GM21526 (cell line): ENCODE data around the gene CAMSAP2.
"Not testable (repeated sequence)": the region's sequence is repeated elsewhere in the genome, so short reads cannot be mapped to it uniquely, and the experiment has no call there.

Experiments used
- ATAC-seq: cut with Tn5 transposase; IDR thresholded peaks from one replicate; pipeline ENCODE4 v1.9.1; 2021; ENCODE audit warnings: moderate library complexity; ENCODE audit not compliant: unreplicated experiment, low FRiP score

Gene CAMSAP2

GRCh38 chr1:200778766-200779165 lies 40.1 kb downstream of the CAMSAP2 start:
- ATAC-seq: no peak

GRCh38 chr1:200779326-200779725 lies 40.6 kb downstream of the CAMSAP2 start:
- ATAC-seq: no peak

- ATAC-seq: no peak
These were observed 42.1 kb downstream of the CAMSAP2 start for GRCh38 chr1:200780545-200781369.

DNA sequence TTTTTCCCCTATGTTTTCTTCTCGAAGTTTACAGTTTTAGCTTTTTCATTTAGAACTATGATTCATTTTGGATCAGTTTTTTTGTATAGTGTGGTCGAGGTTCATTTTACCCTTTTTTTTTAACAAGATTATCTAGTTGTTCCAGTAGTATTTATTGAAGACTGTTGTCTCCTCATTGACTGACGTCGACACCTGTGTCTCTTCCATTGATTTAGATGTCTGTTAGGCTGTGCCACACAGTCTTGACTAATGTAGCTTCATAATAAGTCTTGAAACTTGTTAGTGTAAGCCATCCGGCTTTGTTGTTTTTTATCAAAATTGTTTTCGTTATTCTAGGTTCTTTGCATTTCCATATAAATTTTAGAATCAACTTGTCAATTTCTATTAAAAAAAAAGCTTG lies 45.2 kb downstream of the CAMSAP2 start:
- ATAC-seq: no peak

DNA sequence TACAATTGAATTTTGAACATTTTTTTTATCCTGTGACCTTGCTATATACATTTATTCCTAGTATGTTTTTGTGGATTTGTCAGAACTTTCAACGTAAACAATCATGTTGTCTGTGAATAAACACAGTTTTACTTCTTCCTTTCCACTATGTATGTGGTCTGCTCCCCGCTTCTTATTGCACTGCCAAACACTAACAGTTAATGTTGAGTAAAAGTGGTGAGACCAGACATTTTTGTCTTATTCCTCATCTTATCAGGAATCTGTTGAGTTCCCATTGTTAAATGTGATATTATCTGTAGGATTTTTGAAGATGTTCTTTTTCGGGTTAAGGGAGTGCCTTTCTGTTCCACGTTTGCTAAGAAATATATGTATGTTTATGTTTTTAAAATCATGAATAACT lies 45.9 kb downstream of the CAMSAP2 start:
- no peak for ATAC-seq

DNA sequence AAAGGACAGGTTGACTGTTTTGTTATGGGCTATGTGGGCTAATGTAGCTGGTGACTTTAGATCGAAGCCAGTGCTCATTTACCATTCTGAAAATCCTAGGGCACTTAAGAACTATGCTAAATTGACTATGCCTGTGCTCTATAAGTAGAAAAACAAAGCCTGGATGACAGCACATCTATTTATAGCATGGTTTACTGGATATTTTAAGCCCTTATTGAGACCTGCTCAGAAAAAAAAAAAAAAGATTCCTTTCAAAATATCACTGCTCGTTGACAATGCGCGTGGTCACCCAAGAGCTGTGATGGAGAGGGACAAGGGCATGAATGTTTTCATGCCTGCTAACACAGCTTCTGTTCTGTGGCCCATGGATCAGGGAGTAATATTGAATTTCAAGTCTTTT lies 48.1 kb downstream of the CAMSAP2 start:
- ATAC-seq: no peak

- no peak for ATAC-seq
These were observed 49.2 kb downstream of the CAMSAP2 start for GRCh38 chr1:200787896-200788387.

DNA sequence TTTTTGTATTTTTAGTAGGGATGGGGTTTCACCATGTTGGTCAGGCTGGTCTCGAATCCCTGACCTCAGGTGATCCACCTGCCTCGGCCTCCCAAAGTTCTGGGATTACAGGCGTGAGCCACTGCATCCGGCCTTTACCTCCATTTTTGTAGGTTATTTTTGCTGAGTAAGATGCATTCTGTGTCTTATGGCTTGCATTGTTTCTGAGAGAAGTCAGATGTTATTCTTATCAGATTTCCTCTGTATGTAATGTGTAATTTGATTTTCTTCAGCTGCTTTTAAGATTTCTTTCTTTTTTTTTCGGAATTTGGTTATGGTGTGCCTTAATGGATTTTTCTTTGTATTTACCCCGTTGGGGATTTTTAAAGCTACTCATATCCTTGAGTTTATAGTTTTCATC lies 52.3 kb downstream of the CAMSAP2 start:
- ATAC-seq: not testable (repeated sequence)

DNA sequence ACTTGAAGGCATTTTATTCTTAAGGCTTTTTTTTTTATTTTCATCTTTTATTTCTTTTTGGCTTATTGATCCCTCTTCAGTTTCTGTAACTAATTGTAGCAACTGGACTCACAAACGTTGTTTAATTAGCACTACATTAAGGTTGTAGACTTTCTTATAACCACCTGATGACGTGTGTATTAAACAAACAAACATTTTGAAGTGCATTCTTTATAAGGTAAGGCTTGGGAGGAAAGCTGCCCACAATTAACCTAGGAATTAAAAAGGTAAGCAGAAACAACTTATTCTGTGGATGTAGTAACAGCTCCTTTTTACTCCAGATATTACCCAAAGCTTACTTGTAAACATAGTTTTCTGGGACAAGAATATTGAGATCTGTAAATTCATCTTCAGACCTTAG lies 55.0 kb downstream of the CAMSAP2 start:
- ATAC-seq: no peak

DNA sequence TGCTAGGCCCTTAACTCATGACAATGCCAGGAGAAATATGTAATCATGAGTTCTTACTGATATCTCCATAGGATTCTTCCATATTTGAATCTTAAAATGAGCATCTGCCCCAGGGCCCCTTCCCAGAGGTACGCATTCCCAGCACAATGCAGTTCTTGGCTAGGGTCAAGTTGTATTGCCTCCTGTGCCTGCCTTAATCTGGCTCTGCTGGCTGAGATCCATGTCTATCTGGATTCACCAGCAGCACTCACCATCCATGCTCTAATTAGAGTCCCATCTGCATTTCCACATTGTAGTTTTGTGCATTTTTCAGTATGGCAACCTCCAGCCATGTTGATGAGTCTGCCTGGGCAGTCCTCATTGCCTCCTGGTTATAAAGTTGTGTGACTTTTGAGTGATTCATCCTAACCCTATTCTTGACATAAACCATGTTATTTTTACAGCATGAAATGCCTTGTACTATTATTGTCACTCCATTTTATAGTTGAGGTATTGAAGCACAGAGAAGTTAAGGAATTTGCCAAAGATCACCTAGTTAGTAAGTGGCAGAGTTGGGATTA lies 55.9 kb downstream of the CAMSAP2 start:
- no peak for ATAC-seq

- no peak for ATAC-seq
These were observed 56.5 kb downstream of the CAMSAP2 start for GRCh38 chr1:200795156-200795555.

GRCh38 chr1:200802042-200802441 lies 63.3 kb downstream of the CAMSAP2 start:
- no peak for ATAC-seq

DNA sequence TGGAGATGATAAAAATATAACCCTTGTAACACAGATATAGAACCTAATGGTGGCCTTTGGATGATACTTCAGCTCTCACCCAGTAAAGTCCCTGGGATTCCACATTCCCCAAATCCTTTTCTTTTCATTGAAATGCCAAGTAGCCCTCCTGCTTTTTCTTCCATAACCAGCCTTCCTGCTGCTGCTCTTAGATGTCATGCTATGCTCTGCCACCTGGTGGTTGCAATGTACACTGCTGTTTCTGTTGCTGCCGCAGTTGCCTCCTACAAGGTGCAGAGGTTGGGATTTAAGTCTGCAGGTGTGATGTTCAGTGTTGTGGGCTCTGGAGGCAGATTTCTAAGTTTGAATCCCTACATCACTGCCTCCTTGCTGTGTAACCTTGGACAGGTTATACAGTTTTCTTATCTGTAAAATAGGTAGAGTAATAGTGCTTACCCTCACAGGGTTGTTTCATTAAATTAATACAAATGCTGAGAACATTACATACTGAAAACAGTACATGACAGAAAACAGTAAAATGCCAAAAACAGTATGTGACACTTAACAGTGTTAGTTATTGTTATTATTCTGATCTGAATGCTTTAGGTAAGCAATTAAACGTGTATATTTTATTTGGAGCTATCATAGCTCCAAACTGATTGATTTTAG lies 64.3 kb downstream of the CAMSAP2 start:
- ATAC-seq: peak; percentile 70

DNA sequence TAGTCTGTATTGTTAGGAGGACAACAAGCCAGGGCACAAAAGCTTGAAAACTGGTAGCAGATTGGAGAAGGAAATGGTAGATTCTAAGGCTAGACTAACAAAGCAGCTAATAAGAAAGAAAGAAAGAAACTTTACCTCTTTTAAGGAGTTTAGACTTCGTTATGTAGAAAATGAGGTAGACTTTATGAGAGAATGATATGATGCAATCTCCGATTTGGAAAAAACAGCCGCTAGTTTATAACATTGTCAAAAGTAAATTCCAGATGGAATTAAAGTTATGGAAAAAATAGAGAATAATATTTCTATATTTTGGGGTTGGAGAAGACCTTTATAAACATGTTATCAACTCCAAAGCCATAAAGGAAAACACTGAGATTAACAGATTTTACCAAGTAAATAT lies 67.0 kb downstream of the CAMSAP2 start:
- no peak for ATAC-seq

DNA sequence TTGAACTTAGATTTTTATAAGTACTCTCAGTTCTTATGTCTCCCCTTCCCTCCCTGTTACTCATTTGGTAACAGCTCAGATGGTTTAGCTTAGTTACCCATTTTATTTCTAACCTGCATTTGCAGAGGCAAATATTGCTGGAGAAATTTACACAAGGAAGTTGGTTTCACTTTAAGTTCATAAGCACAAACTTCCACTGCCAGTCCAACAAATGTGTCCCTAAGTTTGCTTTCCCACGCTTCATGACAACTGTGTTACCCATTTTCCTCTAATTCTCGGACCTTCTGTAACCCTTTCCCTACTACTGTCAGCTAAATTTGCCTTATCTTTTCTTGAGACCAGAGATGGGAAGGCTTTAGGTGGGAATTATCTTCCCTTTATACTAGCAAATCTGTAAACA lies 70.2 kb downstream of the CAMSAP2 start:
- ATAC-seq: no peak

DNA sequence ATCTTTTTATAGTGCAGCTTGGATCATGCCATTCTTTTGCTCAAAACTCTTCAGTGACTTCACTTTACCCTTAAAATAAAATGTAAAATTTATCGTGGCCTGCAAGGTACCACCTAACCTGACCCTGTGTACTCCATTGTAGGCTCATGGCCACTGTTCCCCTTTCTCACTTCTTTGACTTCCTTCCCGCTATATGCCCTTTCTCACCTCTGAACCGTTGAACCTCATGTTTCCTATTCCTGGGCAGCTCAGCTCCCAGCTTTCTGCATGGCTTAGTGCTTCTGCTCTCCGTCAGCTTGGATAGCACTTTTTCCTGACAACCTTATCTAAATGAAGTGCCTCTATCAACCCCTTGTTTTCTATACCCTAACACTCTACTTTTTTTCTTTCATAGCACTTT lies 73.0 kb downstream of the CAMSAP2 start:
- no peak for ATAC-seq

GRCh38 chr1:200816624-200817224 lies 78.0 kb downstream of the CAMSAP2 start:
- ATAC-seq: not testable (repeated sequence)

- no peak for ATAC-seq
These were observed 79.6 kb downstream of the CAMSAP2 start for GRCh38 chr1:200818248-200818647.

GRCh38 chr1:200819726-200820125 lies 81.0 kb downstream of the CAMSAP2 start:
- ATAC-seq: no peak

- no peak for ATAC-seq
These were observed 92.4 kb downstream of the CAMSAP2 start for GRCh38 chr1:200831091-200831490.

- ATAC-seq: no peak
These were observed 95.7 kb downstream of the CAMSAP2 start for GRCh38 chr1:200834383-200834782.
